Upper lobe of right lung (tissue), 1 donor: Measurements from ENCODE around the gene CGNL1. TPM values are rescaled to one million over a fixed set of nuclear protein-coding genes. Genes with fewer than 3 reads are reported as not detected.

ENCODE experiments used
- ATAC-seq: fragments of 200-7000 bp; cut with Tn5 transposase; one replicate; pipeline ENCODE4 v1.9.1; 2020; ENCODE audit warnings: mild to moderate bottlenecking, moderate library complexity
- DNase-seq: peaks from one replicate; pipeline ENCODE4 v3.0.0-alpha.2; 2020
- H3K27ac ChIP-seq: fragments of 200-600 bp; one replicate; pipeline ENCODE4 v1.8.0; 2022
- H3K27me3 ChIP-seq: fragments of 200-600 bp; one replicate; pipeline ENCODE4 v1.8.0; 2022; ENCODE audit warnings: mild to moderate bottlenecking
- H3K36me3 ChIP-seq: fragments of 200-600 bp; one replicate; pipeline ENCODE4 v1.8.0; 2022
- H3K4me1 ChIP-seq: fragments of 200-600 bp; one replicate; pipeline ENCODE4 v1.8.0; 2022
- H3K4me3 ChIP-seq: fragments of 200-600 bp; one replicate; pipeline ENCODE4 v1.8.0; 2022; ENCODE audit warnings: mild to moderate bottlenecking
- H3K9me3 ChIP-seq: fragments of 200-600 bp; one replicate; pipeline ENCODE4 v1.8.0; 2022
- CTCF ChIP-seq: fragments of 200-600 bp; IDR thresholded peaks from one replicate; pipeline ENCODE4 v1.8.0; 2022; ENCODE audit warnings: antibody characterized with exemption
- intact Hi-C: fragments of 100-400 bp; cut with DNase I; formaldehyde crosslinking; loops from one replicate; pipeline ENCODE4 v1.11.0; 2022
- total RNA-seq: library from RNA; stranded (reverse); fragmentation: NEBNext Ultra II Directional; extraction: Animal tissue kit (Norgen Biotek cat#: 25700); gene quantifications from one replicate; pipeline ENCODE4 v1.2.1, GENCODE V29; 2021
- donor health status: DM: no; HTN: yes; CAD: no; lungs with severe emphysema.

The CGNL1 gene
- total RNA-seq, 1 donor from 2014 or later: 54.9 TPM

GRCh38 chr15:57470543-57470942 is 94.2 kb downstream of the CGNL1 start:
- H3K36me3 ChIP-seq: no peaks in the 10 kb centered on the region
- DNase-seq: no peak
- no peak for ATAC-seq
- no peaks in the 10 kb centered on the region for H3K4me1 ChIP-seq
- no peak overlapping the region for H3K4me3 ChIP-seq
- H3K27me3 ChIP-seq: no peaks in the 10 kb centered on the region
- H3K9me3 ChIP-seq: no peaks in the 10 kb centered on the region
- intact Hi-C loops: no loop called here
- H3K27ac ChIP-seq: no peak overlapping the region
- no peak for TF ChIP-seq CTCF

- ATAC-seq (no peak), DNase-seq (no peak)
- intact Hi-C loops: no loop called here
- no peaks in the 10 kb centered on the region for H3K9me3 ChIP-seq
- no peak overlapping the region for H3K27ac ChIP-seq
- no peak for TF ChIP-seq CTCF
- no peaks in the 10 kb centered on the region for H3K4me1 ChIP-seq
- H3K36me3 ChIP-seq: no peaks in the 10 kb centered on the region
- H3K27me3 ChIP-seq: no peaks in the 10 kb centered on the region
- H3K4me3 ChIP-seq: no peak overlapping the region
Measured at GRCh38 chr15:57472861-57473260, 96.6 kb downstream of the CGNL1 start.

DNA sequence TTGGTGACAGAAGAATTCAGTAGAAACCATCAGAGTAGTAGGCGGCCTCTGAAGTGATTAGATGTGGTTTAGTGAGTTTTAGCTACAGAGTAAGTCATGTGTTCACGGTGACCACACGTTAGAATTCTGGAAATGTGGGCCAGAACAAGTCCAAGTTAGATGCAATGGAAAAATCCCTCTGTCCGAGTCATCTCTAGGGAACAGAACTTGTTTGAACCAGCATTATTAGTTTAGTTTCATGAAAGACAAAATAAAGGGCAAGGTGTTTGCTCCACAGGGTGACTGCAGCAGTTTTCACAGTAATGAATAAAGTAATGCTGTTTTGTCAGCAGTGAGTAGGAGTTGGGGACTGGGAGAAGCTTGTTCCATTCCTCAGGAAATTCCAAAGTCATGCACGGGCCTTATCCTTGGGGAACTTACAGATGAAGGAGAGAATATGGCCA is 100.2 kb downstream of the CGNL1 start:
- Histone ChIP-seq H3K27me3 (no peaks in the 10 kb centered on the region), H3K4me1 (no peaks in the 10 kb centered on the region), H3K9me3 (no peaks in the 10 kb centered on the region), H3K27ac (no peak overlapping the region), H3K36me3 (no peaks in the 10 kb centered on the region), H3K4me3 (no peak overlapping the region)
- intact Hi-C loops: no loop called here
- no peak for TF ChIP-seq CTCF
- ATAC-seq: no peak
- DNase-seq: no peak

GRCh38 chr15:57477736-57478522 is 101.6 kb downstream of the CGNL1 start:
- H3K27ac ChIP-seq: no peak overlapping the region
- TF ChIP-seq CTCF: no peak
- intact Hi-C loops: no loop called here
- H3K27me3 ChIP-seq: no peaks in the 10 kb centered on the region
- DNase-seq (no peak), ATAC-seq (peak; percentile 61)
- no peaks in the 10 kb centered on the region for H3K9me3 ChIP-seq
- no peaks in the 10 kb centered on the region for H3K36me3 ChIP-seq
- H3K4me3 ChIP-seq: no peak overlapping the region
- no peaks in the 10 kb centered on the region for H3K4me1 ChIP-seq

- no peaks in the 10 kb centered on the region for H3K9me3 ChIP-seq
- H3K4me3 ChIP-seq: no peak overlapping the region
- no peaks in the 10 kb centered on the region for H3K27me3 ChIP-seq
- DNase-seq (no peak), ATAC-seq (no peak)
- no peaks in the 10 kb centered on the region for H3K36me3 ChIP-seq
- TF ChIP-seq CTCF: no peak
- no peak overlapping the region for H3K27ac ChIP-seq
- no peaks in the 10 kb centered on the region for H3K4me1 ChIP-seq
- intact Hi-C loops: no loop called here
Measured at GRCh38 chr15:57479005-57479404, 102.7 kb downstream of the CGNL1 start.
